HG03521 (cell line): Measurements from ENCODE around the gene SRSF6.
"Not testable (repeated sequence)": the region's sequence is repeated elsewhere in the genome, so short reads cannot be mapped to it uniquely, and the experiment has no call there.

Experiments used
- ATAC-seq: cut with Tn5 transposase; IDR thresholded peaks from one replicate; pipeline ENCODE4 v1.9.1; 2021; ENCODE audit warnings: mild to moderate bottlenecking, moderate library complexity; ENCODE audit not compliant: unreplicated experiment

The SRSF6 gene

DNA sequence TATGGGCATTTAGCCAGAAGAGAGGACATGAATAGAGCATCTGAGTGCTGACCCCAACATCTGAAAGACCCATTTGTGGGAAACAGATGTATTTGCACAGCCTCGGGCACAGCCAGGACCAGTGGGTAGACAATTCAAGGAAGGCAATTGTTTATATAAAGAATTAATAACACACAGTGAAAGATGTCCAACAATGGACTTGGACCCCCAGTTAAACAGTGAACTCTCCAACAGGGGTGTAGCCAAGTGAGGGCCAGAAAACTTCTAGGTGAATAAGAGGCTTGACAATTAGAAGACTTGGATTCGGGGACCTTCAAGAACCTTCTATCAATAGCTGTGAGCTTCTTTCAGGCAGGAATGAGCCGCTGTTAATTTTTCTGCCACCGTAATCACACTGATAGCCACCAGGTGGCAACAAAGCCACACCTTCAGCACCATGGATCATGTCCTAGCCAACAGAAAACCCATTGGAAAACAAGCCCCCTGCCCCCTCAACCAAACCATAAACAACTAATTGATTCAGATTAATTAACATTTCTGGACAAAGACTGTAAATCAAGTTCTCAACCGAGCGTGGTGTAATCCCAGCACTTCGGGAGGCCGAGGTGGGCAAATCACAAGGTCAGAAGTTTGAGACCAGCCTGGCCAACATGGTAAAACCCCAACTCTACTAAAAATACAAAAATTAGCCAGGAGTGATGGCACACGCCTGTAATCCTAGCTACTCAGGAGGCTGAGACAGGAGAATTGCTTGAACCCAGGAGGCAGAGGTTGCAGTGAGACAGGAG is 8.8 kb upstream of the SRSF6 start:
- ATAC-seq, result no peak

DNA sequence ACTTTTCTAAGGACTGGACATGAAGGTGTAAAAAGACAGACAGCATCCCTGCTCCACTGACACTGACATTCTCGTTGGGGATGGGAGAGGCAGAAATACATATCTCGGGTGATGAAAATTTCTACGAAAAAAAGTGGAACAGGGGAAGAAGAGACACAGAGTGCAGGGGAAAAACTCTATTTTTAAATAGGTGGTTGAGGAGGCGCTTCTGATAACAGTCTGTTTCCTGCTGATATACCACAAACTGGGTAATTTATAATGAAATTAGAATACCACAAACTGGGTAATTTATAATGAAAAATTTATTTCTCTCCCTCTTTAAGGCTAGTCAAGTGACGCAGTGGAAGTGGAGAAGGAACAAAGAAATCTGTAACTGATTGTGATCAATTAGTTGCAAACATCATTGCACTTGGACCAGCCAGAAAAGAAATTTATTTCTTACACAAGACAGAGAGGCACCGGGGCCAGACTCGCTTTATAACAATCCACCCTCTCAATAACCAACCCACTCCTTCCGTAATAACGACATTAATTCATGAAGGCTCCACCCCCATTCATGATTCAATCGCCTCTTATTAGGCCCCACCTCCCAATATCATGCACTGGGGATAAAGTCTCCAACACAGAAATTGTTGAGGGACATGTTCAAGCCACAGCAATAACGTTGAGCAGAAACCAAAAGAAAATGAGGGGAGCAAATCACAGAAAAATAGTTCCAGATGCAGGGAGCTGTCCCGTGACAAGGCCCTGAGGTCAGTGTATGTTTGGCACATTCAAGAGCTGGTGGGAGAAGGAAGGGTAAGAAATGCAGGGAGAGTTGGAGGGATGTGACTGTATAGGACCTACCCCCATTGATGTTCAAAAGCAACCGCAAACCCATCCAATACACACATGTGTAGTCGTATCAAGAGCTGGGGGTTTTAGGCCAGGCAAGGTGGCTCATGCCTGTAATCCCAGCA is 6.6 kb upstream of the SRSF6 start:
- ATAC-seq, result no peak

DNA sequence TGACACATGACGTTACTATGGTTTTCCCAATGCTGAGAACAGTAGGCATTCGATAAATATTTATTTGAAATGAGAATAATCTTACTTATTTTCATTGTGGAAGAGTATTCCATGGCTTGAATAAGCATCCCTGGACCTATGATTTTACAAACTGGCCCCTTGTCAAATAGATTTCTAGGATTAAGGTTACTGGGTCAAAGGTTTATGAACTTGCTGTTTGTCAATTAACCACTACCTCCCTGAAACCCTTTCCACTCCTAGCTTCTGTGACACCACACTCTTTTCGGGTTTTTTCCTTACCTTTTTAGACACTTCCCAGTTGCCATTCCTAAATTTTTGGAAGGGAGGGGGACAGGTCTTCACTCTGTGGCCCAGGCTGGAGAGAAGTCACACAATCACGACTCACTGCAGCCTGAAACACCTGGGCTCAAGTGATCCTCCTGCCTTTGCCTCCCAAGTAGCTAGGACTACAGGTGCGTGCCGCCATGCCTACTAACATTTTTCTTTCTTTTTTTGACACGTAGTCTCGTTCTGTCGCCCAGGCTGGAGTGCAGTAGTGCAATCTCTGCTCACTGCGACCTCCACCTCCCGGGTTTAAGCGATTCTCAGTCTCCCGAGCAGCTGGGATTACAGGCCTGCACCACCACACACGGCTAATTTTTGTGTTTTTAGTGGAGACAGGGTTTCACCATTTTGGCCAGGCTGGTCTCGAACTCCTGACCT is 5.1 kb upstream of the SRSF6 start:
- ATAC-seq, result no peak

DNA sequence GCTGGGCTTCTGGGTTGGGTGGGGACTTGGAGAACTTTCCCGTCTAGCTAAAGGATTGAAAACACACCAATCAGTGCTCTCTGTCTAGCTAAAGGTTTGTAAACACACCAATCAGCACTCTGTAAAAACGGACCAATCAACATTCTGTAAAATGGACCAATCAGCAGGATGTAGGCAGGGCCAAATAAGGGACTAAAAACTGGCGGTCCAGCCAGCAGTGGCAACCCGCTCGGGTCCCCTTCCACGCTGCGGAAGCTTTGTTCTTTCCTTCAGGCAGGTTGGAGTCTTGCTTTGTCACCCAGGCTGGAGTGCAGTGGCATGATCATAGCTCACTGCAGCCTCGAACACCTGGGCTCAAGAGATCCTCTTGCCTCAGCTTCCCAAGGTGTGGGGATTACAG is 1.4 kb upstream of the SRSF6 start:
- ATAC-seq, result not testable (repeated sequence)

DNA sequence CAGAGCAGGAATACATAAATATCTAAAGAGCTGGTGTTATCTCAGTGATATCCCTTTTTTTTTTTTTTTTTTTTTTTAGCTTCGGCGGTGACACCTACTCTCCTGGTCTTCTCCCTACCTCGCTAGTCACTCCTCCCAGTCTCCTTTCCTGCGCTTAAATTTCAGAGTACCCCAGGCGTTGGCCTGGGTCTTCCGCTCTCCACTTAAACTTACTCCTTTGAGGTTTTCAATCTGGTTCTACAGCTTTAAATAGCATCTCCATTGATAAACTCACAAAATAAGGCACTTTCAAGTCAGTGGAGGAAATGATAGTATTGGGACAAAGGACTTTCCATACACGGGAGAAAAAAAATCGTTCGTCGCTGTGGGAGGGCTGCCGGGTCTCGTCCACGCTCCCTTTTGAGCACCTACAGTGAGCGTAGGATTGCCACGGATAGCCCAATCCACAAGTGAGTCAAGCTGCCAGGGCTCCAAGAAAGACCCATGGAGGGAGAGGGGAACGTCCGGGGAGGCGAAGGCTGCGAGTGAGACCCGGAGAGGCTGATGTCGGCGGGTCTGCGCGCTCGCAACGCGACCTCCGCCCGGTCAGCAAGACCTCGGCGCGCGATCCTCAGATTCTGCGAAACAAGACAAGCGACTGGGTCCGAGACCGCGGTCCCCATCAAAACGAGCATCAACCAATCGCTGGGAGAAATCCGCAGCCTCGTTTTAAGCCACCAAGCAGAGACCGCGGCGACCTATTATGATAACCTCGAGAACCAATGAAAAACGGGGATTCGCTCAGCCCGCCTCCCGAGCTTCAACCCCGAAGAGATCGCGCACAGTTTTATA is 672 bp upstream of the SRSF6 start:
- peak; percentile 74 for ATAC-seq

DNA sequence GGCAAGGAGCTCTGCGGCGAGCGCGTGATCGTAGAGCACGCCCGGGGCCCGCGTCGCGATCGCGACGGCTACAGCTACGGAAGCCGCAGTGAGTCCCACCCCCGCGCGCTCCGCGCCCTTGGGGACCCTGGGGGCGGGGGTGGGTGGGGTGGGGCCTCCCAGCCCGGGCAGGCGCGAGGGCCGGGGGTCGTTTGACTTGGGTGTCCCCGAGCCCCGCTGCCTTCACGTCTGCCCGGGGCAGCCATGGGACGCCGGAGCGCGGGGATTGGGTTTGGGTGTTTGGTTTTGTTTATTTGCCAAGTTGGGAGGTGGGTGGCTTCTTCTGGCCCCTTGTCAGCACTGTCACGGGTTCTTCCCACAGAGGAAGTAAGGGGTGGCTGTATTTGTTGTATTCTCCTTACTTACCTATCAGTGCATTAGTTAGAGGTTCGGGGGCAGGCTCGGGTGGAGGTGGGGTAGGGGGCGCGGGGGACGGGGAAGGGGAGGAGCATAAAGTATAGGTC is 777 bp downstream of the SRSF6 start:
- ATAC-seq, result no peak

DNA sequence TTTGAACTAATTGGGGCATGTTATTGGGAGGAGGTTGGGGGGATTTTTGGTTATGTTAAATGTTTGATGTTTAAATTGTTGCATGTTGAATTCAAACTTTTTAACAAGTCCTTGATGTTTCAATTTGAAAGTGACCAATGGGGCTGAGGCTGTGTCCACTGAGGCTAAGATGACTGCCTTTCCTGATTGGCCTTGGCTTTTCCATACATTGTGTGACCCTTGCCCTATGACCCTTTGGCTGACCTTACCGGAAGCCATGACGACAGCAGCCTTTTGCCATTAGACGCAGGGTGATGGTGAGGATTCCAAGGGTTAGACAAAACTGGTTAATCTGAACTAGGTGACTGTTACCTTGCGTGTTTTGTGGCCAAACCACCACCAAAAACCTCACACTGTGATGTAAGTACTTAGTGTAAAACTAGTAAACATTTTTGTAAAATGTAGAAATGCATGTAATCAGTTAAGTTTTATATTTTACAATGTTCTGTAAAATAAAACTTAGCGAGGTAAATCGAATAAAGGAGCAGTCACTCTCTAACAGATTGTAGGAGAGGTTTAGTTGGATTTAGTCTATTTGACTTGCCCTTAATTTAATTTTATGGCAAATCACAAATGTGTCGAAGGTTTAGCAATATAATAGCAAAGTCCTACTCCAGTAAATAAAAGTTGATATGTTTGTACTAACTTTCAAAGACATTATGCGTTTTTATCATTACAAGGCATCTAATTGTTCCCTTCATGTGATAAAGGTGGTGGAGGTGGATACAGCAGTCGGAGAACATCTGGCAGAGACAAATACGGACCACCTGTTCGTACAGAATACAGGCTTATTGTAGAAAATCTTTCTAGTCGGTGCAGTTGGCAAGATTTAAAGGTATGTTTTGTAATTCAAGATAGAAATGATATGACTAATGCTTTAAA is 1.6 kb downstream of the SRSF6 start:
- no peak for ATAC-seq

DNA sequence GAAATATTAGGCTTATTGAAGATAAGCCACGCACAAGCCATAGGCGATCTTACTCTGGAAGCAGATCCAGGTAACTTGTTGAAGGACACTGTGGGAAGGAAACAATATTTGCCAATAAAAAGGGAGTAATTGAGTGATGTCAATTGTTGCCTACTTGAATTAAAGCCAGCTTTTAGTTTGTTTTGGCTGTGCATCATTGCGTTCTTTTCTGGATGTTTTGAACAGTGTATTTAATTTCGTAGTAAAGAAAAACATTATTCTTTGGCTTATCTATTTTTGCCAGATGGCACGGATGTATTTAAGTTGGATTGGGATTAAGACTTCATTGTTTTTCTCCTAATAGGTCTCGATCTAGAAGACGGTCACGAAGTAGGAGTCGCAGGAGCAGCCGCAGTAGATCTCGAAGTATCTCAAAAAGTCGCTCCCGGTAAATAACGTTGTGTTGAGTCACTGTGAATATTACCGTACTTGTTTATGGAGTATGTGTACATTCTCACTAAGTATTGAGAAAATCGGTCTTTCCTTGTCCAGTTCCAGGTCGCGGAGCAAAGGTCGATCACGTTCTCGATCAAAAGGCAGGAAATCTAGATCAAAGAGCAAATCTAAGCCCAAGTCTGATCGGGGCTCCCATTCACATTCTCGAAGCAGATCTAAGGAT is 2.6 kb downstream of the SRSF6 start:
- no peak for ATAC-seq

DNA sequence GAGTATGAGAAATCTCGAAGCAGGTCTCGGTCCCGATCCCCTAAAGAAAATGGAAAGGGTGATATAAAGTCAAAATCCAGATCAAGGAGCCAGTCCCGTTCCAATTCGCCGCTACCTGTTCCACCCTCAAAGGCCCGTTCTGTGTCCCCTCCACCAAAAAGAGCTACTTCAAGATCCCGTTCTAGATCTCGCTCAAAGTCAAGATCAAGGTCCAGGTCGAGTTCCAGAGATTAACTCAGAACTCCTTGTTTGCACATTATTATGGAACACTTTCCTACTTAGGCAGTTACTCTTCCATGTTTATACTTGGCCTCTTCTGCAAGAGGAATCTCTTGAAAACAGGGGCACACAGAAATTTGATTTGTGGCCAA is 3.1 kb downstream of the SRSF6 start:
- no peak for ATAC-seq

DNA sequence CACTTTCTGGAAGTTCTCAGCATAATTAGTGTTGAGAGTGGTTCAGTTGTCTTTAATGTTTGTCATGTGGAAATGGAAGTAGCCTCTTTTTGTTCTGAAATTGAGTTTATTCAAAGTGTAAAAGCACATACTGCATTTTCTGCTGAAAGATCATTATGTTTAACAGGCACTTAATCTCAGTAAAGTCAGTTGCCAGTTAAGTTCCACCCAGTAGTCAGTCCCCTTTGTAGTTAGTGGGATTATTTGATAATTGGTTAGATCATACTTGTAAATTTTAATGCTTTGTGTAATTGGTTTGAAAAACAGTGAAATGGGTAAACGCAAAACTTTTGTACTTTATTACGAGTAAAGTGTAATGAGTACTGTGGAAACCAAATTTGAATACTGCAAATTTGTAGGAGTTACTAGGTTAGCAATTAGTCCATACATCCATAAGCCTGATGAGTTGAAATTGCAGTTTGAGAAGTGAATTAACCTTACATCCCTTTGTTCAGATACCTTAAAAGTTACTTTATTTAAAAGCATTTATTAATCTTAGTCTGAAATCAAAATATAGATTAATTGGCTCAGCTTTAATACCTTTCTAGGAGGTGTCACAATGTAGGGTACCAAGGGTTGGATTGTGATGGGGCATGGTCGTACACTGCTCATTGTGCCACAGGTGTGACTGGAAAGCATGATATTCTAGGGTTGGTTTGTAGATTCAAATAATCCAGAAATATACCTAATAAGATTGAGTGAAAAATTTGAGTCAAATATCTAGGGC is 4.4 kb downstream of the SRSF6 start:
- ATAC-seq, result no peak

DNA sequence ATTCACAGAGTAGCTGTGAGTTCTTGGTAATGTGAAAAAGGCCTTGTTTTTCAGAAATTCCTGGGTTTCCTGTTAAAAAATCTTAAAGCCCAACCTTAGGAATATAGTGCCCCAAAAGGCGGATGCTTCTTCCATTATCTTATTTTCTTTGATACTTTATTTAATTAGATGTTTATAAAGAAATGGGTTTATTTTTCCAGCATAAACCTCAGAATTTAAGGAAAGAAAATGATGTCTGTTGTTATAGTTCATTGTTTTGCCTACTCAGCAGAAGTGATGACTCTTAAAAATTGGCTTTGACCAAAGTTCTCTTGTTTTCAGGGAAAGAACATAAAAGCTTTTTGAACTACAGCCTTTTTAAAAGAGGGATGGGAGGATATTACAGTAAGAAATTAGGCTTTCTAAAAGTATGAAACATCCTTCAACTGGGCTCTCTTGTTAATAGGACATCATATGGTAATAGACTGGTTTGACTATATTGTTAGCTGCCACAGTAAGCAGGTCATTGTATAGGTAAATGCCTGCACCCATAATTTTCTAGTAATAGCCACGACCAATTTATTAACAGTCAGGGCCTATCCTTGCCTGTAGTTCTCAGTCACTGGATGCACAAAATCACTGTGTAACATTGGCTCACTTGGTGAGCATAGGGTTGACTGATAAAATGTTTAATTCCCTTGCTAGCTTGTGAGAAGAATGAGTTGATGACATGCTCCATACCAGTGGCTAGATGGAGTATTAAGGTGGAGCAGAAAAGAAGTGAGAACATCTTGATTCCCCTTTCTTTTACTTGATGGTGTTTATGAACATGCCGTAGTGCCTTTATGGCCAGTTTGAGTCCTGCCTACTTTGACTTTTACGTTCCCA is 5.2 kb downstream of the SRSF6 start:
- no peak for ATAC-seq

DNA sequence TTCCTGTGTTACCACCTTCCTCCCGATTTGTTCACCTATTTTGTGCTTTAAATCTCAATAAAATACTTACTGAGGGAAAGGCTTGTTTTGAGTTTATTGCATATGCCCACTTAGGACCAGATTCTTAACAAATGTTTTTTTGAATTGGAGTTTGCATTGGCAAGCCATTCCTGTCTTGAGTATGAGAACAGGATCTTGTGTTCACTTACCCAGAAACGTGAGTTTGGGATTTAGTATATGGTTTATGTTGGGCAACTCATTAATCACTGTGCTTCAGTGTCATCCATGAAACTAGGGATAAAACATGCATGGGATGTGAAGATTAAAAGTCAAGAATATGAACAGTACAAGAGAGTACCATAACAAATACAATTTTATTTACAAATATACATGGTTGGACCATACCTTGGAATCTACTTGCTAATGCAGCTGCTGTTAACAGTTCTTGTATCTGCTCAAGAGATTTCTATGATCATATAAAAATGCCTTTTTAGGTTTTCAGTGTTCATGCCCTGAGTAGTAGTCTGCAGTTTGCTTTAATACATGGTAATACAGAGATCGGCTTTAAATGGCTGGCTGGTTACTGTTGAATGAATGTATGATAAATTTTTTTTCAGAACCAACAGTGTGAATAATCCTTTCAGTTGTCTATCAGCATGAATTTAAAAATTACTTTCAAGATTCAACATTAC is 6.0 kb downstream of the SRSF6 start:
- ATAC-seq, result no peak

DNA sequence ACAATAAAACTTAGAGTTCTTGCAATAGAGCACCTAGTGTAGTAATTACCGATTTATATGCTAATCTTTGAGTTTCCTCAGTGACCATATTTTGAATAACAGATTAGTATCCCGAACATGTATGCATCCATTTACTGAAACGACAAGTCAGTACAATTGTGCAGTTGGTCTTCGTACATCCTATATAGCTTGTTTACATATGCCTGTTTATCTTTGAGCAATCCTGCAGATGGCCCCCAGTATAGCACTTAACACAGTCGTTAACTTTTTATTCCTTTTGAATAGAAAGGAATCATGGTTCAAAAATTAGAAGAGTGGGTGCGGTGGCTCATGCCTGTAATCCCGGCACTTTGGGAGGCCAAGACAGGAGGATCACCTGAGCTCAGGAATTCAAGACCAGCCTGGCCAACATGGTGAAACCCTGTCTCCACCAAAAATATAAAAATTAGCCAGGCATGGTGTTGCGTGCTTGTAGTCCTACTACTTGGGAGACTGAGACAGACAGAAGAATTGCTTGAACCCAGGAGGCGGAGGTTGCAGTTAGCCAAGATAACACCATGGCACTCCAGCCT is 6.6 kb downstream of the SRSF6 start:
- no peak for ATAC-seq

DNA sequence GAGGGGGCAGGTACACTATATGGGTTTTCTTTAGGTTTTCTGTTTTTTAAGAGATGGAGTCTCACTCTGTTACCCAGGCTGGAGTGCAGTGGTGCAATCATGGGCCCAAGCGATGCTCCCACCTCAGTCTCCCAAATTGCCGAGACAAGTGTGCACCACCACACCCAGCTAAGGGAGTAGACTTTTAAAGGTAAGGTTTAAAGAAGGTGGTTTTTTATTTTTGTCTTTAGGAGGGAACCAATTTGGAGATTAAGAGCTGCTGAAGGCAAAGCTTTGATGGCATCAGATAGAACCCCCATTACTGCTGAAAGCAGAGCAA is 7.9 kb downstream of the SRSF6 start:
- ATAC-seq, result no peak

DNA sequence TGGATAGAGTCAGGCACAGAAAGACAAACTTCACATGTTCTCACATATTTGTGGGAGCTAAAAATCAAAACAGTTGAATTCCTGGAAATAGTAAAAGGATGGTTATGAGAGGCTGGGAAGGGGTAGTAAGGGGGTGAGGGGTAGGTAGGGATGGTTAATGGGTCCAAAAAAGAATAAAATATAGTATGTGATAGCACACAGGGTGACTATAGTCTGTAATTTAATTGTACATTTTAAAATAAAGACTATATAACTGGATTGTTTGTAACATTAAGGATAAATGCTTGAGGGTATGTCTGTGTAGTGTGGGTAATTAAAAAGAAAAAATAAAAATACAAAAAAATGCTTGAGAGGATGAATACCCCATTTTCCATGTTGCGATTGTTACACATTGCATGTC is 9.9 kb downstream of the SRSF6 start:
- ATAC-seq, result no peak

DNA sequence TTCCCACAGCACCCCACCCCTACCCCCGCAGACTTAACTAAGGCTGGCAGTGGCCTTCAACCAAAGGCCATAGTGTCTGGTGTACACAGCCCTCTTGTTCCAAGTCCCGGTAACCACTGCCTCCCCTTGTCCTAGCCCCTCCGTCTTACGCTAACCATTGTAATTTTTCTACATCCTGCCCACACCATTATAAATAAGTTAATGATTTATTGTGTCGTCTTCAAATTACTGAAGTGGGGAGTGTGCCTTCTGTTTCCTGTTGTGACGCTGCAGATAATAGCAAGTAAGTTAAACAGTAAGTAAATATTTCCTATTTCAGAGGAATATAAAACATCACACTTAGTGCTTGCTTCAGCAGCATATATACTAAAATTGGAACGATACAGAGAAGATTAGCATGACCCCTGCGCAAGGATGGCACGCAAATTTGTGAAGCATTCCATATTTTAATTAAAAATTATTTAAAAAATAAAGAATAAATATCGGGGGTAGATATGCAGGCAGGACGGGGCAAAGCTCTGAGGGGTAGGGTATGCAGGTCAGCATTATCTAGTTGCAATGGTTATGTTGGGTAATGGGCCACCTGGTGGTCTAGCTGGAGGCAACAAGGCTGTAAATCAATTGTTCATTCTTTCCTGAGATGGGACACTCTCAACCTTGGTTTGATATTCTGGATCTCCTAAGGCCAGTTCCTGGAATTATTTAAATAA is 15.1 kb downstream of the SRSF6 start:
- no peak for ATAC-seq
